Measurements from ENCODE around the gene LPP. TPM values are rescaled to one million over a fixed set of nuclear protein-coding genes. Genes with fewer than 3 reads are reported as not detected.
A peak's percentile ranks its signal among the peaks of the same experiment; 100 is the strongest.

Gene LPP
- total RNA-seq, 4 donors from 2014 or later = 56.0 to 65.7 (median 58.1) TPM

- H3K27me3 ChIP-seq = no peaks in the 10 kb centered on the region
- peaks cover 55 to 63% of the 10 kb centered on the region in 2 donors for H3K4me1 ChIP-seq
- peak overlapping the region; percentile 94 to 99 (median 96) for H3K27ac ChIP-seq
- ATAC-seq (no peak), DNase-seq (no peak)
- TF ChIP-seq CTCF (IDR thresholded peaks at IDR 0.05 in 4 of 5, conservative IDR thresholded peaks at IDR 0.05 in 1 of 5) = no peak
- TF ChIP-seq POLR2A (IDR thresholded peaks at IDR 0.05) = no peak
- intact Hi-C loops (cut with DNase I; ENCODE audit: low total_unique reads) (loop anchor here (2.0 kb wide), 1 partner anchor 16 kb away; no protein-coding TSS in a partner anchor), in situ Hi-C loops (cut with MboI; ENCODE audit: low sequenced_read_pairs in 4 of 4) (no loop called here)
- H3K36me3 ChIP-seq = no peaks in the 10 kb centered on the region
- no peaks in the 10 kb centered on the region for H3K9me3 ChIP-seq
- H3K4me3 ChIP-seq = peak overlapping the region in 1 of 4 donors; percentile 4
Measured at GRCh38 chr3:188259191-188259590, 105.2 kb downstream of the LPP start.

- no peaks in the 10 kb centered on the region for H3K36me3 ChIP-seq
- in situ Hi-C loops (cut with MboI; ENCODE audit: low sequenced_read_pairs in 4 of 4) (no loop called here), intact Hi-C loops (cut with DNase I; ENCODE audit: low total_unique reads) (loop anchor here (2.0 kb wide), 1 partner anchor 17 kb away; no protein-coding TSS in a partner anchor)
- peak overlapping the region in 1 of 4 donors; percentile 4 for H3K4me3 ChIP-seq
- ATAC-seq (peak; percentile 76 to 82), DNase-seq (peak; percentile 64 to 67)
- peaks cover 59 to 67% of the 10 kb centered on the region in 2 donors for H3K4me1 ChIP-seq
- H3K9me3 ChIP-seq = no peaks in the 10 kb centered on the region
- H3K27ac ChIP-seq = peak overlapping the region; percentile 94 to 99 (median 96)
- TF ChIP-seq CTCF (IDR thresholded peaks at IDR 0.05 in 4 of 5, conservative IDR thresholded peaks at IDR 0.05 in 1 of 5) = no peak
- TF ChIP-seq POLR2A (IDR thresholded peaks at IDR 0.05) = peak in 1 of 2 donors; percentile 55
- H3K27me3 ChIP-seq = no peaks in the 10 kb centered on the region
Measured at GRCh38 chr3:188259596-188259995, 105.6 kb downstream of the LPP start.

- no peak for ATAC-seq
- intact Hi-C loops (cut with DNase I; ENCODE audit: low total_unique reads) (no loop called here), in situ Hi-C loops (cut with MboI; ENCODE audit: low sequenced_read_pairs in 4 of 4) (loop anchor here in 2 of 4 donors (5.0 to 10.0 kb wide), 4 partner anchors 154 to 516 kb away; partner anchors contain the start of gene BCL6 (in 2 of the 2))
- H3K9me3 ChIP-seq = no peaks in the 10 kb centered on the region
- H3K36me3 ChIP-seq = no peaks in the 10 kb centered on the region
- TF ChIP-seq POLR2A (IDR thresholded peaks at IDR 0.05) = no peak
- no peak for TF ChIP-seq CTCF (IDR thresholded peaks at IDR 0.05 in 4 of 5, conservative IDR thresholded peaks at IDR 0.05 in 1 of 5)
- H3K4me1 ChIP-seq = peaks cover 62 to 80% of the 10 kb centered on the region in 2 donors
- peak overlapping the region; percentile 94 to 99 (median 96) for H3K27ac ChIP-seq
- no peak overlapping the region for H3K4me3 ChIP-seq
- no peaks in the 10 kb centered on the region for H3K27me3 ChIP-seq
- no peak for DNase-seq
Measured at GRCh38 chr3:188261011-188261410, 107.1 kb downstream of the LPP start.

- H3K4me1 ChIP-seq = peaks cover 77 to 91% of the 10 kb centered on the region in 2 donors
- no peak for ATAC-seq
Measured at GRCh38 chr3:188262488-188262887, 108.5 kb downstream of the LPP start.

More at GRCh38 chr3:188262488-188262887, 108.5 kb downstream of the LPP start:
- in situ Hi-C loops (cut with MboI; ENCODE audit: low sequenced_read_pairs in 4 of 4) (loop anchor here in 2 of 4 donors (5.0 to 10.0 kb wide), 4 partner anchors 152 to 518 kb away; partner anchors contain the start of gene BCL6 (in 2 of the 2)), intact Hi-C loops (cut with DNase I; ENCODE audit: low total_unique reads) (no loop called here)
- Histone ChIP-seq H3K36me3 (no peaks in the 10 kb centered on the region), H3K9me3 (no peaks in the 10 kb centered on the region), H3K27ac (peak overlapping the region; percentile 94 to 99 (median 96)), H3K27me3 (no peaks in the 10 kb centered on the region), H3K4me3 (no peak overlapping the region)
- DNase-seq = no peak
- TF ChIP-seq POLR2A (IDR thresholded peaks at IDR 0.05) (no peak), CTCF (IDR thresholded peaks at IDR 0.05 in 4 of 5, conservative IDR thresholded peaks at IDR 0.05 in 1 of 5) (no peak)

Measured in gastrocnemius medialis (tissue), 4 donors.